BJ (cell line): ENCODE measurements around the gene KMT2A. TPM values are rescaled to one million over a fixed set of nuclear protein-coding genes. Genes with fewer than 3 reads are reported as not detected.
A peak's percentile ranks its signal among the peaks of the same experiment; 100 is the strongest.

Experiments
- CTCF ChIA-PET: fragments of 350-600 bp; formaldehyde crosslinking; extraction: SDS; loops from one replicate; lab custom pipeline; 2021; ENCODE audit warnings: antibody characterized with exemption, inconsistent platforms; lab: Yijun Ruan, JAX
- POLR2A ChIA-PET: fragments of 300-600 bp; sonication (Branson Sonifier 250); formaldehyde crosslinking; extraction: SDS; loops from one replicate; lab custom pipeline; 2021; ENCODE audit warnings: antibody characterized with exemption; lab: Charles Lee
- DNase-seq: peaks from one replicate; pipeline ENCODE4 v3.0.0-alpha.2; 2011; ENCODE audit warnings: low read depth
- H3K27me3 ChIP-seq: 2 replicates; pipeline ENCODE4 v1.6.0; 2011; ENCODE audit warnings: low read length; ENCODE audit not compliant: control insufficient read depth, insufficient read depth
- H3K36me3 ChIP-seq: 2 replicates; pipeline ENCODE4 v1.5.1; 2011; ENCODE audit warnings: low read length; ENCODE audit not compliant: control insufficient read depth, insufficient read depth
- H3K4me3 ChIP-seq: 2 replicates; pipeline ENCODE4 v1.5.1; 2011; ENCODE audit warnings: low read depth, mild to moderate bottlenecking, control low read depth, low read length
- polyA plus RNA-seq: library from polyadenylated mRNA; depleted of rRNA; stranded (reverse); fragments of >200 nt; gene quantifications from 2 replicates; pipeline ENCODE4 v1.2.3, GENCODE V29; 2011
- TF ChIP-seq, protein P1 (sequence below): IDR thresholded peaks from 2 replicates; pipeline ENCODE4 v1.5.1; 2011; ENCODE audit warnings: low read depth, mild to moderate bottlenecking, control low read depth, inconsistent platforms, low read length, moderate library complexity; ENCODE audit not compliant: insufficient read depth

The KMT2A gene
- polyA plus RNA-seq, 1 experiment = 21.9 TPM

GRCh38 chr11:118530683-118531596 is 94.6 kb downstream of the KMT2A start, which contains the start of gene TMEM25:
TMEM25 (plus strand) TSS chr11:118531192; CDS start chr11:118531802, 610 bp downstream.
- CTCF ChIA-PET = interaction anchor here (0.6 to 1.3 kb wide), 3 partner anchors 13 to 42 kb away, joined by 3 to 4 read pairs (median 3); no protein-coding TSS in a partner anchor
- Histone ChIP-seq H3K36me3 (peaks cover 4% of the 10 kb centered on the region; the same call in 1 of the 2 replicates), H3K4me3 (peak within 1 kb of the TSS; percentile 71), H3K27me3 (no peaks in the 10 kb centered on the region)
- POLR2A ChIA-PET = no interaction called here
- DNase-seq = no peak
- TF ChIP-seq, protein P1, sequence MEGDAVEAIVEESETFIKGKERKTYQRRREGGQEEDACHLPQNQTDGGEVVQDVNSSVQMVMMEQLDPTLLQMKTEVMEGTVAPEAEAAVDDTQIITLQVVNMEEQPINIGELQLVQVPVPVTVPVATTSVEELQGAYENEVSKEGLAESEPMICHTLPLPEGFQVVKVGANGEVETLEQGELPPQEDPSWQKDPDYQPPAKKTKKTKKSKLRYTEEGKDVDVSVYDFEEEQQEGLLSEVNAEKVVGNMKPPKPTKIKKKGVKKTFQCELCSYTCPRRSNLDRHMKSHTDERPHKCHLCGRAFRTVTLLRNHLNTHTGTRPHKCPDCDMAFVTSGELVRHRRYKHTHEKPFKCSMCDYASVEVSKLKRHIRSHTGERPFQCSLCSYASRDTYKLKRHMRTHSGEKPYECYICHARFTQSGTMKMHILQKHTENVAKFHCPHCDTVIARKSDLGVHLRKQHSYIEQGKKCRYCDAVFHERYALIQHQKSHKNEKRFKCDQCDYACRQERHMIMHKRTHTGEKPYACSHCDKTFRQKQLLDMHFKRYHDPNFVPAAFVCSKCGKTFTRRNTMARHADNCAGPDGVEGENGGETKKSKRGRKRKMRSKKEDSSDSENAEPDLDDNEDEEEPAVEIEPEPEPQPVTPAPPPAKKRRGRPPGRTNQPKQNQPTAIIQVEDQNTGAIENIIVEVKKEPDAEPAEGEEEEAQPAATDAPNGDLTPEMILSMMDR = no peak

DNA sequence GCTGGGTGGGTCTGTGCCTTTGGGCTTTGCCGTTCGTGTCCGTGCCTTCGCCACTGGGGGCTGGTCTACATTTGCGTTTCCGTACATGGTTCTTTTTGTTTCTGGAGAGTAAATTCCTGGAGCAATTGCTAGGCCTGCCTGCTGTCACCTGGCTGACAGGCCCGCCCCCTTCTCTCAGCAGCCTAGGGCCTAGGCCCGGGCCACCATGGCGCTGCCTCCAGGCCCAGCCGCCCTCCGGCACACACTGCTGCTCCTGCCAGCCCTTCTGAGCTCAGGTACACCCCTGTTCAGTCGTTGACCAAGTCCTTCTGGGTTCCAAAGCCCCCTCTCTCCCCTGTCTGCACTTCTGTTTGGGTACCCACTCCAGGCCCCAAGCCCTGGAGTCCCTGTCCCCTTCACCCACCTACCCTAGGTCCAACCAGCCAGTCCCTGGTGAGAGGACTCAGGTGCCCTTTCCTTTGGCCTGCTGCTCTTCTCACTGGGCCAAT is 95.3 kb downstream of the KMT2A start:
- no peaks in the 10 kb centered on the region for H3K27me3 ChIP-seq
- TF ChIP-seq, protein P1 = no peak
- no peak for DNase-seq
- ChIA-PET CTCF (no interaction called here), POLR2A (no interaction called here)
- H3K36me3 ChIP-seq = peaks cover 3% of the 10 kb centered on the region; the same call in 1 of the 2 replicates
- H3K4me3 ChIP-seq = peak overlapping the region; percentile 71

DNA sequence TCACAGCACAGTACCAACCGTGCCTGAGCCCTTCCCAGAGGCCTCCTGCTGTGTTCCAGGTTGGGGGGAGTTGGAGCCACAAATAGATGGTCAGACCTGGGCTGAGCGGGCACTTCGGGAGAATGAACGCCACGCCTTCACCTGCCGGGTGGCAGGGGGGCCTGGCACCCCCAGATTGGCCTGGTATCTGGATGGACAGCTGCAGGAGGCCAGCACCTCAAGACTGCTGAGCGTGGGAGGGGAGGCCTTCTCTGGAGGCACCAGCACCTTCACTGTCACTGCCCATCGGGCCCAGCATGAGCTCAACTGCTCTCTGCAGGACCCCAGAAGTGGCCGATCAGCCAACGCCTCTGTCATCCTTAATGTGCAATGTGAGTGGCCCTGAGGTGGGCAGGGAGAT is 95.8 kb downstream of the KMT2A start:
- Histone ChIP-seq H3K4me3 (no peak overlapping the region), H3K27me3 (no peaks in the 10 kb centered on the region), H3K36me3 (peaks cover 3% of the 10 kb centered on the region; the same call in 1 of the 2 replicates)
- TF ChIP-seq, protein P1 = no peak
- DNase-seq = no peak
- POLR2A ChIA-PET = no interaction called here
- CTCF ChIA-PET = no interaction called here

GRCh38 chr11:118532852-118533768 is 96.8 kb downstream of the KMT2A start:
- CTCF ChIA-PET = no interaction called here
- no peak overlapping the region for H3K4me3 ChIP-seq
- POLR2A ChIA-PET = no interaction called here
- TF ChIP-seq, protein P1 = no peak
- peaks cover 3% of the 10 kb centered on the region; the same call in 1 of the 2 replicates for H3K36me3 ChIP-seq
- DNase-seq = no peak
- no peaks in the 10 kb centered on the region for H3K27me3 ChIP-seq
